G401 (cell line): ENCODE results near the gene PKP4. TPM values are rescaled to one million over a fixed set of nuclear protein-coding genes. Genes with fewer than 3 reads are reported as not detected.
A peak's percentile ranks its signal among the peaks of the same experiment; 100 is the strongest.

Source experiments
- DNase-seq: peaks from one replicate; pipeline ENCODE4 v3.0.0-alpha.2; 2015; ENCODE audit warnings: low spot score
- in situ Hi-C: cut with HindIII; loops from 2 replicates; pipeline ENCODE4 v1.10.0; 2016; ENCODE audit warnings: low sequenced_read_pairs, mixed read lengths
- total RNA-seq: library from RNA; depleted of rRNA; stranded (reverse); fragments of >200 nt; shearing (Covaris generic); gene quantifications from 2 replicates; pipeline ENCODE4 v1.2.3, GENCODE V29; 2014

Gene PKP4
- total RNA-seq, 1 experiment from 2014 or later, result 41.2 TPM

- in situ Hi-C loops, result no loop called here
- DNase-seq, result no peak
Observed at GRCh38 chr2:158569284-158569683, 112.5 kb downstream of the PKP4 start.

- in situ Hi-C loops, result no loop called here
- DNase-seq, result no peak
Observed at GRCh38 chr2:158570869-158571268, 114.1 kb downstream of the PKP4 start.

GRCh38 chr2:158573739-158574138 is 117.0 kb downstream of the PKP4 start:
- no peak for DNase-seq
- in situ Hi-C loops, result no loop called here

GRCh38 chr2:158575051-158575635 is 118.4 kb downstream of the PKP4 start:
- in situ Hi-C loops, result no loop called here
- DNase-seq, result peak; percentile 41

GRCh38 chr2:158577141-158577540 is 120.4 kb downstream of the PKP4 start:
- in situ Hi-C loops, result no loop called here
- DNase-seq, result peak; percentile 56

- in situ Hi-C loops, result no loop called here
- DNase-seq, result no peak
Observed at GRCh38 chr2:158578703-158579330, 122.1 kb downstream of the PKP4 start.

- in situ Hi-C loops, result no loop called here
- DNase-seq, result no peak
Observed at GRCh38 chr2:158579928-158580327, 123.2 kb downstream of the PKP4 start.

GRCh38 chr2:158580760-158581159 is 124.0 kb downstream of the PKP4 start:
- in situ Hi-C loops, result no loop called here
- DNase-seq, result no peak

- DNase-seq, result no peak
- in situ Hi-C loops, result no loop called here
Observed at GRCh38 chr2:158582670-158583069, 125.9 kb downstream of the PKP4 start.

GRCh38 chr2:158583923-158584322 is 127.2 kb downstream of the PKP4 start:
- in situ Hi-C loops, result no loop called here
- no peak for DNase-seq

- no peak for DNase-seq
- in situ Hi-C loops, result no loop called here
Observed at GRCh38 chr2:158586491-158586890, 129.7 kb downstream of the PKP4 start.

GRCh38 chr2:158589303-158589702 is 132.6 kb downstream of the PKP4 start:
- in situ Hi-C loops, result no loop called here

GRCh38 chr2:158598862-158599517 is 142.2 kb downstream of the PKP4 start:
- in situ Hi-C loops, result no loop called here
- peak; percentile 34 for DNase-seq

More at GRCh38 chr2:158589303-158589702, 132.6 kb downstream of the PKP4 start:
- no peak for DNase-seq

GRCh38 chr2:158599609-158600008 is 142.9 kb downstream of the PKP4 start:
- in situ Hi-C loops, result no loop called here

GRCh38 chr2:158600155-158600802 is 143.5 kb downstream of the PKP4 start:
- in situ Hi-C loops, result no loop called here
- DNase-seq, result peak; percentile 31

More at GRCh38 chr2:158599609-158600008, 142.9 kb downstream of the PKP4 start:
- DNase-seq, result no peak

- in situ Hi-C loops, result no loop called here
- DNase-seq, result peak; percentile 49
Observed at GRCh38 chr2:158602027-158602426, 145.3 kb downstream of the PKP4 start.

- no peak for DNase-seq
- in situ Hi-C loops, result no loop called here
Observed at GRCh38 chr2:158603205-158603604, 146.5 kb downstream of the PKP4 start.

GRCh38 chr2:158603986-158604385 is 147.2 kb downstream of the PKP4 start:
- in situ Hi-C loops, result no loop called here
- no peak for DNase-seq

- no peak for DNase-seq
- in situ Hi-C loops, result no loop called here
Observed at GRCh38 chr2:158610059-158610458, 153.3 kb downstream of the PKP4 start.

- in situ Hi-C loops, result loop anchor here (5.0 kb wide), 1 partner anchor 41 kb away; no protein-coding TSS in a partner anchor
- no peak for DNase-seq
Observed at GRCh38 chr2:158616480-158617000, 159.8 kb downstream of the PKP4 start.
